Measurements from ENCODE around the gene ZNF782. TPM values are rescaled to one million over a fixed set of nuclear protein-coding genes. Genes with fewer than 3 reads are reported as not detected.
"Not testable (repeated sequence)": the region's sequence is repeated elsewhere in the genome, so short reads cannot be mapped to it uniquely, and the experiment has no call there.

Gene ZNF782
- polyA plus RNA-seq, 5 donors, result 4.4 to 10.6 (median 7.5) TPM

- DNase-seq, result peak; percentile 40 to 53
These were observed 2.3 kb upstream of the ZNF782 start for GRCh38 chr9:96856363-96857286.

GRCh38 chr9:96854651-96855273 lies 448 bp upstream of the ZNF782 start:
- DNase-seq, result no peak

GRCh38 chr9:96852676-96853075 lies 1.6 kb downstream of the ZNF782 start:
- no peak for DNase-seq

- no peak for DNase-seq
These were observed 10.3 kb downstream of the ZNF782 start for GRCh38 chr9:96844040-96844439.

- DNase-seq, result no peak
These were observed 35.8 kb downstream of the ZNF782 start for GRCh38 chr9:96818533-96818932.

GRCh38 chr9:96817973-96818372 lies 36.3 kb downstream of the ZNF782 start:
- no peak for DNase-seq

- DNase-seq, result no peak
These were observed 40.7 kb downstream of the ZNF782 start for GRCh38 chr9:96813607-96814006.

- not testable (repeated sequence) for DNase-seq
These were observed 55.4 kb downstream of the ZNF782 start for GRCh38 chr9:96798959-96799358.

GRCh38 chr9:96784021-96784420 lies 70.3 kb downstream of the ZNF782 start:
- DNase-seq, result no peak

- DNase-seq, result no peak
These were observed 72.1 kb downstream of the ZNF782 start for GRCh38 chr9:96782235-96782634.

GRCh38 chr9:96781552-96781951 lies 72.8 kb downstream of the ZNF782 start:
- no peak for DNase-seq

GRCh38 chr9:96779089-96779488 lies 75.2 kb downstream of the ZNF782 start:
- DNase-seq, result no peak

GRCh38 chr9:96777426-96777864 lies 76.9 kb downstream of the ZNF782 start:
- DNase-seq, result peak in 1 of 2 donors; percentile 5

- DNase-seq, result no peak
These were observed 83.2 kb downstream of the ZNF782 start for GRCh38 chr9:96771124-96771523.

GRCh38 chr9:96769989-96770388 lies 84.3 kb downstream of the ZNF782 start:
- no peak for DNase-seq

Other genes with a start within 250 kb of the ZNF782 start
- 10 to 100 TPM; 13.6 to 21.1 (median 17.2) TPM for gene CDC14B, start 234.7 kb downstream of the ZNF782 start, polyA plus RNA-seq (ENCODE audit: insufficient read depth in 1 of 5, insufficient read length in 5 of 5, low replicate concordance in 1 of 5)
- gene PRXL2C, start 199.2 kb downstream of the ZNF782 start, polyA plus RNA-seq (ENCODE audit: insufficient read depth in 1 of 5, insufficient read length in 5 of 5, low replicate concordance in 1 of 5), result 1 to 10 TPM; 5.1 to 8.1 (median 6.0) TPM
- 10 to 100 TPM; 10.4 to 21.0 (median 18.0) TPM for gene ZNF510, start 76.4 kb downstream of the ZNF782 start, polyA plus RNA-seq (ENCODE audit: insufficient read depth in 1 of 5, insufficient read length in 5 of 5, low replicate concordance in 1 of 5)
- gene NUTM2G, start 74.3 kb upstream of the ZNF782 start, polyA plus RNA-seq (ENCODE audit: insufficient read depth in 1 of 5, insufficient read length in 5 of 5, low replicate concordance in 1 of 5), result under 1 TPM; 0.53 to 0.92 (median 0.63) TPM
- 1 to 10 TPM; 1.5 to 3.2 (median 2.6) TPM for gene CTSV, start 184.6 kb upstream of the ZNF782 start, polyA plus RNA-seq (ENCODE audit: insufficient read depth in 1 of 5, insufficient read length in 5 of 5, low replicate concordance in 1 of 5)